DOHH2 (cell line): Measurements from ENCODE around the gene DCTN2.

Experiments used
- H3F3A ChIP-seq: fragments of 200-600 bp; sonication (generic), shearing (Covaris generic); 2 replicates; pipeline ENCODE4 v1.6.0; 2016; ENCODE audit warnings: antibody characterized with exemption, mild to moderate bottlenecking; ENCODE audit not compliant: control insufficient read depth, insufficient read depth
- H3K27ac ChIP-seq: fragments of 200-600 bp; sonication (generic); 2 replicates; pipeline ENCODE4 v1.5.1; 2014; ENCODE audit warnings: low read depth, mild to moderate bottlenecking, low read length, moderate library complexity
- H3K27me3 ChIP-seq: fragments of 200-600 bp; sonication (generic); 2 replicates; pipeline ENCODE4 v1.6.1; 2014; ENCODE audit warnings: mild to moderate bottlenecking, low read length, mixed read lengths; ENCODE audit not compliant: control insufficient read depth
- H3K36me3 ChIP-seq: fragments of 200-600 bp; sonication (generic); 2 replicates; pipeline ENCODE4 v1.6.1; 2014; ENCODE audit warnings: mild to moderate bottlenecking, low read length, moderate library complexity, mixed read lengths; ENCODE audit not compliant: control insufficient read depth
- H3K4me1 ChIP-seq: fragments of 200-600 bp; sonication (generic); 2 replicates; pipeline ENCODE4 v1.6.1; 2014; ENCODE audit warnings: mild to moderate bottlenecking, low read length, mixed read lengths; ENCODE audit not compliant: control insufficient read depth
- H3K4me2 ChIP-seq: fragments of 200-600 bp; sonication (generic); 2 replicates; pipeline ENCODE4 v1.6.0; 2014; ENCODE audit warnings: mild to moderate bottlenecking, low read length, moderate library complexity
- H3K4me3 ChIP-seq: fragments of 200-600 bp; sonication (generic); 2 replicates; pipeline ENCODE4 v1.5.1; 2014; ENCODE audit warnings: mild to moderate bottlenecking, low read length, mixed read lengths
- H3K79me2 ChIP-seq: fragments of 200-600 bp; sonication (generic); 2 replicates; pipeline ENCODE4 v1.6.1; 2014; ENCODE audit warnings: mild to moderate bottlenecking, low read length, mixed read lengths; ENCODE audit not compliant: control insufficient read depth
- H3K9me2 ChIP-seq: fragments of 200-600 bp; sonication (generic); replicated peaks from 2 replicates; pipeline ENCODE4 v1.6.1; 2014; ENCODE audit warnings: mild to moderate bottlenecking, low read length, mixed read lengths; ENCODE audit not compliant: control insufficient read depth
- H3K9me3 ChIP-seq: fragments of 200-600 bp; sonication (generic); 2 replicates; pipeline ENCODE4 v1.6.1; 2014; ENCODE audit warnings: antibody characterized with exemption, low read length, mixed read lengths; ENCODE audit not compliant: control insufficient read depth, insufficient read depth
- H4K20me1 ChIP-seq: fragments of 200-600 bp; sonication (generic); 2 replicates; pipeline ENCODE4 v1.6.0; 2014; ENCODE audit warnings: low read depth, mild to moderate bottlenecking, antibody characterized with exemption, low read length, moderate library complexity; ENCODE audit not compliant: control insufficient read depth, insufficient read depth
- CTCF ChIP-seq: fragments of 200-600 bp; sonication (generic); IDR thresholded peaks from one replicate; pipeline ENCODE4 v1.5.1; 2014; ENCODE audit warnings: antibody characterized with exemption, mild to moderate bottlenecking, low read depth, low read length; ENCODE audit not compliant: poor library complexity, severe bottlenecking
- EZH2phosphoT487 ChIP-seq: fragments of 200-600 bp; sonication (generic); IDR thresholded peaks from 2 replicates; pipeline ENCODE4 v1.6.1; 2017; ENCODE audit warnings: borderline replicate concordance, mild to moderate bottlenecking, antibody characterized with exemption, low read length, moderate library complexity, mixed read lengths

DCTN2 gene

DNA sequence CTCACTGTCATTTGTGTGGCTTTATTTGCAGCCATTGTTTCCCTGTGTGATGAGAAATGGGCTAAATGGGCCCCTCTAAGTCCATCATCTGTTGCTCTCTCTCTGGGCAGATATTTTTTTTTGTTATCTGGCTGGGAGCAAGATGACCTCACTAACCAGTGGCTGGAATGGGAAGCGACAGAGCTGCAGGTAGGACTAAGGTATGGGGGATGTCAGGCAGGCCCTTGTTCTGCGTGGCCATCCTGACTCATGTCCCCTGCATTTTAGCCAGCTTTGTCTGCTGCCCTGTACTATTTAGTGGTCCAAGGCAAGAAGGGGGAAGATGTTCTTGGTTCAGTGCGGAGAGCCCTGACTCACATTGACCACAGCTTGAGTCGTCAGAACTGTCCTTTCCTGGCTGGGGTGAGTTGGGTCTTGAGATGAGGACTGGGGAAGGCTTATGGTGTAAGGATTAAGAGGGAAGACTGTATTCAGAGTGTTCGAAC, 57.8 kb downstream of the DCTN2 start:
- no peaks in the 10 kb centered on the region for H3K9me2 ChIP-seq
- no peak overlapping the region for H3K27ac ChIP-seq
- peak overlapping the region; percentile 87 for H3K4me3 ChIP-seq
- H3K4me2 ChIP-seq = peak overlapping the region; percentile 81
- 0 out of 2 replicates have a peak, but pooled peaks cover 5% of the 10 kb centered on the region for H3F3A ChIP-seq
- H3K27me3 ChIP-seq = no peaks in the 10 kb centered on the region
- H3K4me1 ChIP-seq = peaks cover 19% of the 10 kb centered on the region
- TF ChIP-seq EZH2phosphoT487 (no peak), CTCF (no peak)
- H4K20me1 ChIP-seq = no peaks in the 10 kb centered on the region
- H3K36me3 ChIP-seq = peaks cover 52% of the 10 kb centered on the region
- no peaks in the 10 kb centered on the region for H3K9me3 ChIP-seq
- peaks cover 40% of the 10 kb centered on the region for H3K79me2 ChIP-seq

DNA sequence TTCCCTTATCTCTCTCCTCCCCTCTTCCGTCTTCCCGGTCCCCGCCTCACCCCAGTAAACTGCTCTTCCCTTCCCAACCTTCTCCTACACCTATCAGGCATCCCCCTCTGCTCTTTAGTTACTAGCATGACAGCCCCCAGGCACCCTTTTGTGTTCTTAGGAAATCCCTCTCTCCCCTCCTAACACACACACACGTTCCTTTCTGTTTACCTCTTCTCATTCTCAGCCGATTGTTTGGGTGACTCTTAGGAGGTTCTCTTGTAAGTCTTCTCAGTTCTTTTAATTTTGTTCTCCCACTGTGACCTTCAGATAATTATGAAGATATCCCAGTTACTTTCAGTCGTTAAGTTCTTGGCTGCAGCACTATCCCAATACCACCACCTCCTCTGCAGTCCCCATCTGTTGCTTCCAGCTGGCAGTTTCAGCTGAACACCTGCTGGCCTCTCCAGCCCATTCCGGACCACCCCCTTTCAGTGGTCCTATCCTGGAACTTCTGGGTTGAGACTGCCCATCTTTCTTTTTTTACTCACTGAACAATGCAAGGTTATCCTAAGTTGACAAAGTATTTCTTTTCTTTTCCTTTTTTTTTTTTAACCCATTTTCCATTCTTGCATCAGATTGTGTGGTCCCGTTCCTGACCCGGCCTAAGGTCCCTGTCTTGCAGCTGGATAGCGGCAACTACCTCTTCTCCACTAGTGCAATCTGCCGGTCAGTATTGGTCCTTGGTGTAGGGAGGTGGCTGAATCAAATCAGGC, 58.4 kb downstream of the DCTN2 start:
- peaks cover 21% of the 10 kb centered on the region for H3K4me1 ChIP-seq
- H3K9me2 ChIP-seq = no peaks in the 10 kb centered on the region
- H3K9me3 ChIP-seq = no peaks in the 10 kb centered on the region
- peak overlapping the region; percentile 87 for H3K4me3 ChIP-seq
- H3K4me2 ChIP-seq = peak overlapping the region; percentile 81
- H3K27me3 ChIP-seq = no peaks in the 10 kb centered on the region
- peaks cover 49% of the 10 kb centered on the region for H3K36me3 ChIP-seq
- no peak for TF ChIP-seq CTCF
- TF ChIP-seq EZH2phosphoT487 = no peak
- H3F3A ChIP-seq = 0 out of 2 replicates have a peak, but pooled peaks cover 5% of the 10 kb centered on the region
- peaks cover 40% of the 10 kb centered on the region for H3K79me2 ChIP-seq
- no peaks in the 10 kb centered on the region for H4K20me1 ChIP-seq
- H3K27ac ChIP-seq = peak overlapping the region; percentile 74

GRCh38 chr12:57487597-57488401, 59.2 kb downstream of the DCTN2 start, which contains the start of gene MARS1:
TSS of gene MARS1 (plus strand) at chr12:57488068. CDS start at chr12:57488091, 23 bp downstream.
- H3K4me2 ChIP-seq = peak within 1 kb of the TSS; percentile 81
- H3F3A ChIP-seq = 0 out of 2 replicates have a peak, but pooled peaks cover 2% of the 10 kb centered on the region
- peaks cover 38% of the 10 kb centered on the region for H3K79me2 ChIP-seq
- H3K9me2 ChIP-seq = no peaks in the 10 kb centered on the region
- H3K36me3 ChIP-seq = peaks cover 46% of the 10 kb centered on the region
- TF ChIP-seq EZH2phosphoT487 (no peak), CTCF (peak; percentile 43)
- H3K9me3 ChIP-seq = no peaks in the 10 kb centered on the region
- H4K20me1 ChIP-seq = no peaks in the 10 kb centered on the region
- peaks cover 28% of the 10 kb centered on the region for H3K4me1 ChIP-seq
- no peaks in the 10 kb centered on the region for H3K27me3 ChIP-seq
- H3K4me3 ChIP-seq = peak within 1 kb of the TSS; percentile 87
- peak within 1 kb of the TSS; percentile 74 for H3K27ac ChIP-seq
